ENCODE measurements around the gene LYRM2. TPM values are rescaled to one million over a fixed set of nuclear protein-coding genes. Genes with fewer than 3 reads are reported as not detected.

The LYRM2 gene
- total RNA-seq, 1 experiment from 2014 or later, result 10.5 TPM

- intact Hi-C loops (cut with micrococcal nuclease), result no loop called here
Observed at GRCh38 chr6:89566930-89567629, 71.5 kb downstream of the LYRM2 start.

GRCh38 chr6:89566008-89566800 is 72.3 kb downstream of the LYRM2 start:
- H3K9ac ChIP-seq (ENCODE audit: low read length), result no peak overlapping the region
- H3K9me3 ChIP-seq (ENCODE audit: low read length), result no peaks in the 10 kb centered on the region
- TF ChIP-seq EZH2phosphoT487 (IDR thresholded peaks at IDR 0.05; ENCODE audit: borderline replicate concordance, low read length) (no peak), EZH2 (IDR thresholded peaks at IDR 0.05; ENCODE audit: low read length, unreplicated experiment) (no peak), CTCF (conservative IDR thresholded peaks at IDR 0.05; ENCODE audit: low read depth, low read length) (no peak)
- no peak overlapping the region for H3K27ac ChIP-seq (ENCODE audit: low read length)
- H3K79me2 ChIP-seq (ENCODE audit: low read length), result no peaks in the 10 kb centered on the region
- H3K4me1 ChIP-seq (ENCODE audit: insufficient read depth, low read length), result no peaks in the 10 kb centered on the region
- no peaks in the 10 kb centered on the region for H3F3A ChIP-seq (ENCODE audit: low read length, unreplicated experiment)
- no peaks in the 10 kb centered on the region for H3K36me3 ChIP-seq (ENCODE audit: low read depth, low read length)
- no TSS peak for BruUV-seq (replicated peaks)
- H2AFZ ChIP-seq (ENCODE audit: low read length), result no peak overlapping the region
- H3K4me2 ChIP-seq (ENCODE audit: low read length), result no peak overlapping the region
- POLR2A ChIA-PET (ENCODE audit: unreplicated experiment), result no interaction called here
- no peak overlapping the region for H3K4me3 ChIP-seq (ENCODE audit: low read length)
- DNase-seq, result no peak
- no peak for ATAC-seq
- CTCF ChIA-PET, result no interaction called here
- intact Hi-C loops (cut with micrococcal nuclease), result no loop called here
- no peaks in the 10 kb centered on the region for H3K9me2 ChIP-seq (replicated peaks; ENCODE audit: low read length)
- no peaks in the 10 kb centered on the region for H4K20me1 ChIP-seq (ENCODE audit: low read length)
- H3K27me3 ChIP-seq (ENCODE audit: low read length), result no peaks in the 10 kb centered on the region

More at GRCh38 chr6:89566930-89567629, 71.5 kb downstream of the LYRM2 start:
- BruUV-seq (replicated peaks), result no TSS peak
- Histone ChIP-seq H3K27me3 (ENCODE audit: low read length) (no peaks in the 10 kb centered on the region), H3K79me2 (ENCODE audit: low read length) (no peaks in the 10 kb centered on the region), H3K9me2 (replicated peaks; ENCODE audit: low read length) (no peaks in the 10 kb centered on the region), H4K20me1 (ENCODE audit: low read length) (no peaks in the 10 kb centered on the region), H3K36me3 (ENCODE audit: low read depth, low read length) (no peaks in the 10 kb centered on the region), H3F3A (ENCODE audit: low read length, unreplicated experiment) (no peaks in the 10 kb centered on the region), H3K4me1 (ENCODE audit: insufficient read depth, low read length) (no peaks in the 10 kb centered on the region), H2AFZ (ENCODE audit: low read length) (no peak overlapping the region), H3K4me2 (ENCODE audit: low read length) (no peak overlapping the region), H3K9ac (ENCODE audit: low read length) (no peak overlapping the region), H3K9me3 (ENCODE audit: low read length) (no peaks in the 10 kb centered on the region), H3K27ac (ENCODE audit: low read length) (no peak overlapping the region), H3K4me3 (ENCODE audit: low read length) (no peak overlapping the region)
- DNase-seq, result no peak
- TF ChIP-seq EZH2 (IDR thresholded peaks at IDR 0.05; ENCODE audit: low read length, unreplicated experiment) (no peak), CTCF (conservative IDR thresholded peaks at IDR 0.05; ENCODE audit: low read depth, low read length) (no peak), EZH2phosphoT487 (IDR thresholded peaks at IDR 0.05; ENCODE audit: borderline replicate concordance, low read length) (no peak)
- ATAC-seq, result no peak
- ChIA-PET POLR2A (ENCODE audit: unreplicated experiment) (no interaction called here), CTCF (no interaction called here)

Measured in PC-3 (cell line).